ENCODE measurements around the gene UBAP1.
"Not testable (repeated sequence)": the region's sequence is repeated elsewhere in the genome, so short reads cannot be mapped to it uniquely, and the experiment has no call there.

UBAP1 gene

DNA sequence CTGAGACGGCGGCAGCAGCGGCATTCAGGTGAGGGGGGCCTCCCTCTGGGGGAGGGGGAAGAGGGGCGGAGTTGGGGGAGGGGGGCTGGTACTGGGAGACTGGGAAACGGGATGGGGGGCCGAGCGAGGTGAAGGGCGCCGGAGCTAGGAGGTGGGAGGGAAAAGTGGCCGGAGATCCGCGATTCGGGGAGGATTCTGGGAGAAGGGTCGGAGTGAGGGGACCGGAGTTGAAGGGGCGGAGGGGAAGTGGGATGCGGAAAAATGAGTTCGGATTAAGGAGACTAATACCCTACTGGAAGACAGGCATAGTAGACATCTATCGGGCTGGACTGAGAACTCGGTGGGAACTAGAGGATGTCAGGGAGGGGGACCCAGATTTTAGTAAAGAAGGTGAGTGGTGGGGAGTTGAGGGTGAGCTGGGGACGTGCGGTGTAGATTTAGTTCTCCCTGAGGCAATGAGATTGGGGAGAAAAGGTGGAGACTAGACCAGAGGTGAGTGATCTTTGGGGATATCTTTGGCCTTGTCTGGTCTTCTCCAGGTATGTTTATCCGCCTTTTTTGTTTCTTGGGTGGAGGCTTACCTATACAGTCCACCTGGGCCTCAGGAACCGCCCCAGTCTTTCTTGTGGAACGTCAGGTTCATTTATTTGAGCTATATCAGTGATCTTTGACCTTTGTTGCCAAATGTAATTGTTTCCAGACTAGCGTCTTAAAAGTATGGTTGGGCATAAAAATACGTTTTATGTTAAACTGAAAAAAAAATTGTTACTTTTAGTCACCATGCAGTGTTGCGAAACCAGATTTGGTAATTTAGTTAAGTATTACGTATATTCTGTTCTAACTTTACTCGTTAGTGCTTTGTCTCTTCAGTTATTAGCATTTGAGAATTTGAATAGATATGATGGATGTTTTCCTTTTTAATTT, 632 bp downstream of the UBAP1 start:
- DNase-seq, result peak; percentile 30 to 34

DNA sequence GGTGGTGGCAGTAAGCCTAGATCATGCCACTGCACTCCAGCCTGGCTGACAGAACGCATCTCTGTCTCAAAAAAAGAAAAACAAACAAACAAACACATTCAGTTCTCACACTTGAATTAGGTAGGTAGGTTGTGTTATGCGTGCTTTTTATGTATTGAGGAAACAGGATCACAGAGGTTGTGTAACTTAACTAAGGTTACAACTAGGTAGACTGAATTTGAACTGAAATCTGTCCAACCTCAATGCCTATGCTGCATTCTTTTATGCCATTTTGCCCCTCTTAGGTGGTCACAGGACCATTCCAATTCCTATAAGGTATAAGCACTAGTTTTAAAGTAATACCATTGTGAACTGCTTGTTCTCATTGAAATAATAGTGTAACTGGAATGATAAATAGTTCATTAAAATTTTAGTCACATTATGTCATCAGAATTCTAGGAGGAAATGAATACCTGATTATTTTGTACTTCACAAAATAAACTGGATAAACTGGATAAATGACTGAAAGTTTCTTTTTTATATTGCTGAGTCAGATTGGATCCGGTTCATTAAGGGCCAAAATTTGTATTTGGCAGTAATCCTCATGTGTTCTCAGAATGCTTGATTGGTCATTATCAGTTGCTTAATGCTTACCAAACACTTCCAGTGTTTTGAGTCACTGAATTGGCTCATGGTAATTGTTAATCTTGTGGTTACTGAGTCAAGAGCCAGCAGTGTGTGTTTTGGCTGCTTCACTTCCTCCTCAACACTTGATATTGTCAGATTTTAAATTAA, 7.1 kb downstream of the UBAP1 start:
- DNase-seq, result peak; percentile 92 to 94

- DNase-seq, result no peak
Observed at GRCh38 chr9:34187891-34188240, 9.0 kb downstream of the UBAP1 start.

DNA sequence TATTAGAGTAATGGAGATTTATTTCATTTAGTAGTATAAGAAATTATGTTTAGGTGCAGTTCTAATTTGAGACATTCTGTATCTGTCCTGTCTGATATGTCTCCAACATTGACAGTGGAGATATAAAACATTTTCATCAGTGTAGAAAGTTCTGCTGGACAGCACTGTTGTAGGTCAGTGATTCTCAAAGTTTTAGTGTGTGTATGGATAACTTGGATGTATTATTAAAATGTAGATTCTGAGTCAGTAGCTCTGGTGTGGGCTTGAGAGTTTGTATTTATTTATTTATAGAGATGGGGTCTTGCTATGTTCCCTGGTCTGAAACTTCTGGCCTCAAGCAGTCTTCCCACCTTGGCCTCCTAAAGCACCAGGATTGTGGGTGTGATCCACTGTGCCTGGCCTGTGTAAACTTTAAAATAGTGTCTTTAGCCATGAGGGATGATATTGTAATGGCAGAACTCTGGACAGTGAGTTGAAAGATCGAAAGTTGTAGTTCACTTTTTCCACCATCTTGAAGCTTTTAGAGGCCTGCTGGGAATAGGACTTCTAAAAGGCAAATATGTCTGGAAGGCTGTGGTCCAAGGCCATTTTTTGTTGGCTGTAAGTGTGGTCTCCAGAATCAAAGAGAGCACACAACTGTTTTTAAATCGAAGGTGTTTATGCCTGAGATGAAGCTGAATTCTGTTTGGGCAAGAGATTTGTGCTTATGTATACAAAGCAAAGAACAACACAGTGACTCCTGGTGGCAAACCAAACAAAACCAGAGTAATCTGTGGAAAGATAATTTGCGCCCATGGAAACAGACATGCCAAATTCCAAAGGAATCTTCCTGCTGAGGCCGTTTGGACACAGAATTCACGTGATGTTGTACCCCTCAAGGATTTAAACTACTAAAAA, 12.4 kb downstream of the UBAP1 start:
- DNase-seq, result no peak

GRCh38 chr9:34195143-34195542, 16.3 kb downstream of the UBAP1 start:
- no peak for DNase-seq

DNA sequence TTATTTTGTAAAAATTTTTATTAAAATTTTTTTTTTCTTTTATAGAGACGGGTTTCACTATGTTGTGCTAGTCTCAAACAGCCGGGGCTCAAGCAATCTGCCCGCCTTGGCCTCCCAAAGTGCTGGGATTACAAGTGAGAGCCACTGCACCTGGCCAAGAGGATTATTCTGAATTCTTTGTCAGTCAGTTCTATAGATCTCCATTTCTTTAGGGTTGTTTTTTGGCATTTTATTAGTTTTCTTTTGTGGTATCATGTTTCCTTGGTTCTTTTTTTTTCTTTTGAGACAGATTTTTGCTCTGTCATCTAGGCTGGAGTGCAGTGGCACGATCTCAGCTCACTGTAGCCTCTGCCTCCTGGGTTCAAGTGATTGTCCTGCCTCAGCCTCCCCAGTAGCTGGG, 18.4 kb downstream of the UBAP1 start:
- not testable (repeated sequence) for DNase-seq

DNA sequence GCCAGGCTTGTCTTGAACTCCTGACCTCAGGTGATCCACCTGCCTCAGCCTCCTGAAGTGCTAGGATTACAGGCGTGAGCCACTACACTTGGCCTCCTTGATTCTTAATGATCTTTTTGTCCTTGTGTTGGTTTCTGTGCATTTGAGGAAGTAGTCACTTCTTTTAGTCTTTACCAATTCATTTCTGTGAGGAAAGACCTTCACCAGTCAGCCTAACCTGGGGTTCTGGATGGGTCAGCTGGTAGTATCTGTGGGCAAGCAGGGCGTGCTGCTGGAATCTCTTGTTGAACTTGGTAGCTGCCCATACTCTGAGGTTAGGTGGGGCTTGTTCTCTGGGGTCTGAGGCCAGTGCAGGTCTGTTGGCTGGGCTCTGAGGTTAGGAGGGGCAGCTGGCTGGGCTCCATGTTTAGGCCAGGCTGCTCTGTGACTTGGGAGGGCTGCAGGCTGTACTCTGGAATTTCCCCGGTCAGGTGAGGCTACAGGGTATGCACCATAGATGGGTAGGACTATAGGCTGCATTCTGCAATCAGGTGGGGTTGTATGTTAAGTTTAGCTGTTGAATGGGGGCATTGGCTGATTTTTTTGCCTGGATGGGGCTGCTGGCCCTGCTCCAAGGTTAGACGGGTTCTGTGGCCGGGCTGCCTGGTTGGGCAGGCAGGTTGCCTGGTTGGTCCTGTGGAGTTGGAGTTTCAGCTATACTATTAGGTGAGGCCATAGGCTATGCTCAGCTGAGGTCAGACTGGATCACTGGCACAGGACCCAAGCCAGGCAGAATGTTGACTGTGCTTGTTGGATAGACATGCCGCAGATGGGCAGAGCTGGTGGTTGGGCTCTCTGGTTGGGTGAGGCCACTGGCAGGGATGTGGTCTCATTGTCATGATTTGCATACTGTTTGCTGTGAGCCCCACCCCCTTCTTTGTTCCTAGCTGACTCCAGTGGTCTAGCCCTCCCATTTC, 19.2 kb downstream of the UBAP1 start:
- DNase-seq, result no peak

DNA sequence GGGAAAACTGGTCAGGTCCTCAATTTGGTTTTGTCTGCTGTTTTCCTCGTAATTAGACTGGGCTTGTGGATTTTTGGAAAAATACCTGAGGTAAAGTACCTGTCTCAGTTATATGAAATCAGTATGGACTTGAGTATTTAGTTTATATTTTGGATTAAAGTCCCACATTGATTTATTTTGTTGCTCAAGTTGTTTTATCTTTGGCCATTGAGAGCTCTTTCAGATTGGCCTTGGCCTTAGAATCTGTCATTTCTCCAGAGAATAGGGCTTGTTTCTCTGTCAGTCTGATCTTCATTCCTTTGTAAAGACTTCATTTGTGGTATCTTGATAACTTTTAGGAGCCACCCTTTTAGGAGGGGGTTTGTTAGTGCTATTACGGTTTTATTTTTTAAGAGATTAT, 21.2 kb downstream of the UBAP1 start:
- DNase-seq, result no peak

DNA sequence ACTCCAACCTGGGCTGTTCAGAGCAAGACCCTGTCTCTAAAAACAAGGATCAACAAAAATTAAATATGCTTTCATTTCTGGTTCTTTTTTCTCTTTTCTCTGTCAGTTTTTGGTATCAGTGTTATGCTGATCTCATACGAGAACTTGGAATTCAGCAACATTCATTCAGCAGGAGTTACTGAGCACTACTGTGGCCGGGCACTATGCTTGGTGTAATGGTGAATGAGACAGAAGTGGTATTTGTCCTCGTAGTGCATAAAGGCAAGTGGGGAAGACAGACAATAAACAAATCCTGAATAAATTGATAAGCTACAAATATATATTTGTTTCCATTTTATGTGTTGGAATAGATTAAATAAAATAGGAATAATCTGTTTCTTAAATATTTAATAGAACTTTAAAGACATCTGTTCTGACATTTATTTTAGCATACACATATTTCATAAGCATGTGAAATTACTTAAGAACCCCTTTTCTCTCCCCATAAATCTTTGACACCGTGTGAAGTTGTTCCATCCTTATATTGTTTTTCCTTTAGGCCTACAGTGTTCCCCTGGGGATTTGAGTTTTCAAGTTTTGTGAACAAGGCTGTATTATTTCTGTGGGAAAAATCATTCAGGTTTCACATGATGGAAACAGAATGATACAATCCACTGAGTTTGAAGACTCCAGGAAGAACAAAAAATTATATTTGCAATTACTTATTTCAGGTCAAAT, 24.6 kb downstream of the UBAP1 start:
- DNase-seq, result no peak

- no peak for DNase-seq
Observed at GRCh38 chr9:34203992-34204635, 25.3 kb downstream of the UBAP1 start.

DNA sequence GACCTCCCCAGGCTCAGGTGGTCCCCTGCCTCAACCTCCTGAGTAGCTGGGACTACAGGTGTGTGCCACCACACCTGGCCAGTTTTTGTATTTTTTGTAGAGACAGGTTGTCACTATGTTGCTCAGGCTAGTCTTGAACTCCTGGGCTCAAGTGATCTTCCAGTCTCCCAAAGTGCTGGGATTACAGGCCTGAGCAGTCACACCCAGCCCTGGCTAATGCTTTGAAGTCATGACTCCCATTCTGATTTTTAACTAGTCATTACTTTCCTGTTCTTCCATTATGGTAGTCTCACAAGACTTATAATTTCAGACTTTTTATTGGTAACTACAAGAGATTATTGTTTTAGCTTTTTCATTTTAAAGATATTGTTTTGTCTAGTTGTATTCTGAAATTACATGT, 26.3 kb downstream of the UBAP1 start:
- no peak for DNase-seq

DNA sequence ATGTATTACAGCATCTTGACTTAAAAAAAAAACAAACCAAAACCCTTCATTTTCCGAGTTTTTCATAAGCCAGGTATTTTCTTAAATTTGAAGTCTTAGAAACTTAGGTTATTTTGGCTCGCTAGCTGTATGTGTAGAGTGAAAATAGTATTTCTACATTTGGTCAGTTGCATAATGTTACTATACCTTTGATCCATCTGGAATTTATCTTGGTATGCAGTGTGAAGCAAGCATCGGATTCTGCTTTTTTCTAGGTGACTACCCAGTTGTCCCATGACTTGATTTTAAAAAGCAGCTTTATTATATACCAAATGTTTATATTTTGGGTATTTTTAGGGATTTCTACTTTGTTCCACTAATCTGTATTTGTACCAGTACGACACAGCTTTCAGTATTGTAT, 27.7 kb downstream of the UBAP1 start:
- DNase-seq, result no peak

GRCh38 chr9:34211395-34211794, 32.6 kb downstream of the UBAP1 start:
- DNase-seq, result no peak

DNA sequence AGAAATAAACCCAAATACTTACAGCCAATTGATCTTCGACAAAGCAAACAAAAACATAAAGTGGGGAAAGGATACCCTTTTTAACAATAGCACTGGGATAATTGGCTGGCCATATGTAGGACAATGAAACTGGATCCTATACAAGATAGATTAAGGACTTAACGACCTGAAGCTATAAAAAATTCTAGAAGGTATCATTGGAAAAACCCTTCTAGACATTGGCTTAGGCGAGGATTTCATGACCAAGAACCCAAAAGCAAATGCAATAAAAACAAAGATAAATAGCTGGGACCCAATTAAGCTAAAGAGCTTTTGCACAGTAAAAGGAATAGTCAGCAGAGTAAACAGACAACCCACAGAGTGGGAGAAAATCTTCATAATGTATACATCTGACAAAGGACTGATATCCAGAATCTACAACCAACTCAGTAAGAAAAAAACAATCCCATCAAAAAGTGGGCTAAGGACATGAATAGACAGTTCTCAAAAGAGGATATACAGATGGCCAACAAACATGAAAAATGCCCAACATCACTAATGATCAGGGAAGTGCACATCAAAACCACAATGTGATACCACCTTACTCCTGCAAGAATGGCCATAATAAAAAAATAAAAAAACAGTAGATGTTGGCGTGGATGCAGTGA, 35.6 kb downstream of the UBAP1 start:
- DNase-seq, result not testable (repeated sequence)

- no peak for DNase-seq
Observed at GRCh38 chr9:34216325-34216724, 37.5 kb downstream of the UBAP1 start.

- DNase-seq, result not testable (repeated sequence)
Observed at GRCh38 chr9:34217015-34217414, 38.2 kb downstream of the UBAP1 start.

DNA sequence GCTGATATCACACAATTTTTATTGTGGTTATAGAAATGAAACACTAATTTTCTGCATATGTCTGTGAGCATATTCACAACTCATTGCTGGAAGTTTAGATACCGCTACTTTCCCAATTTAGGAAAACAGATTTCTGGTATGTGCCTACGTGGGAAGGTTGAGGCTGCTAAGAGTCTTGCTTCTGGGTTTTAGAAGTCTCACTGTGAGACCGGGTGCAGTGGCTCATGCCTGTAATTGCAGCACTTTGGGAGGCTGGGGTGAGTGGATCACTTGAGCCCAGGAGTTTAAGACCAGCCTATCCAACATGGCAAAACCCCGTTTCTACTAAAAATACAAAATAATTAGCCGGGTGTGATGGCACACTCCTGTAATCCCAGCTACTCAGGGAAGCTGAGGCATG, 39.6 kb downstream of the UBAP1 start:
- DNase-seq, result no peak

- no peak for DNase-seq
Observed at GRCh38 chr9:34219421-34219820, 40.6 kb downstream of the UBAP1 start.

DNA sequence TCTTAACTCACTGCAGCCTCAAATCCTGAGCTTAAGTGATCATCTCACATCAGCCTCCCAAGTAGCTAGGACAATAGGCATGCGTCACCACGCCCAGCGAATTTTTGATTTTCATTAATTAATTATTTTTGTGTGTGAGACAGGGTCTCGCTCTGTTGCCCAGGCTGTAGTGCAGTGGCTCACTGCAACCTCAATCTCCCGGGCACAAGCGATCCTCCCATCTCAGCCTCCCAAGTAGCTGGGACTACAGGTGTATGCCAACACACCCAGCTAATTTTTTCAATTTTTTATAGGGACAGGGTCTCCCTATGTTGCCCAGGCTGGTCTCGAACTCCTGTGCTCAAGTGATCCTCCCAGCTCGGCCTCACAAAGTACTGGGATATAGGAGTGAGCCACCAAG, 41.4 kb downstream of the UBAP1 start:
- DNase-seq, result no peak

GRCh38 chr9:34224349-34224748, 45.5 kb downstream of the UBAP1 start:
- no peak for DNase-seq

Data from AML-193 (cell line).